MM.1S (cell line): ENCODE measurements around the gene DDR1.

Source experiments
- DNase-seq: peaks from one replicate; pipeline ENCODE4 v3.0.0-alpha.2; 2015
- H2AFZ ChIP-seq: fragments of 300-600 bp; sonication (generic); 2 replicates; pipeline ENCODE4 v1.6.0; 2016; ENCODE audit warnings: antibody characterized with exemption, low read length
- H3F3A ChIP-seq: fragments of 300-600 bp; sonication (generic); 2 replicates; pipeline ENCODE4 v1.6.1; 2016; ENCODE audit warnings: mild to moderate bottlenecking, antibody characterized with exemption, low read length, moderate library complexity, mixed read lengths; ENCODE audit not compliant: insufficient read depth
- H3K27ac ChIP-seq: fragments of 300-600 bp; sonication (generic); 2 replicates; pipeline ENCODE4 v1.5.1; 2016; ENCODE audit warnings: mild to moderate bottlenecking, low read length
- H3K27me3 ChIP-seq: fragments of 300-600 bp; sonication (generic); replicated peaks from 2 replicates; pipeline ENCODE4 v1.6.0; 2016; ENCODE audit warnings: low read length; ENCODE audit not compliant: insufficient read depth
- H3K36me3 ChIP-seq: fragments of 300-600 bp; sonication (generic); replicated peaks from 2 replicates; pipeline ENCODE4 v1.6.1; 2016; ENCODE audit warnings: mild to moderate bottlenecking, low read length, mixed read lengths; ENCODE audit not compliant: insufficient read depth
- H3K4me1 ChIP-seq: fragments of 300-600 bp; sonication (generic); 2 replicates; pipeline ENCODE4 v1.6.1; 2016; ENCODE audit warnings: low read length, mixed read lengths
- H3K4me2 ChIP-seq: fragments of 300-600 bp; sonication (generic); 2 replicates; pipeline ENCODE4 v1.6.0; 2016; ENCODE audit warnings: low read depth, low read length
- H3K4me3 ChIP-seq: fragments of 300-600 bp; sonication (generic); 2 replicates; pipeline ENCODE4 v1.5.1; 2016; ENCODE audit warnings: low read length, mixed read lengths
- H3K79me2 ChIP-seq: fragments of 300-600 bp; sonication (generic); 2 replicates; pipeline ENCODE4 v1.6.1; 2016; ENCODE audit warnings: mixed run types, low read length, mixed read lengths
- H3K9ac ChIP-seq: fragments of 300-600 bp; sonication (generic); 2 replicates; pipeline ENCODE4 v1.6.1; 2016; ENCODE audit warnings: low read length, mixed read lengths
- H3K9me2 ChIP-seq: fragments of 300-600 bp; sonication (generic); replicated peaks from 2 replicates; pipeline ENCODE4 v1.6.1; 2016; ENCODE audit warnings: mild to moderate bottlenecking, low read length, mixed read lengths; ENCODE audit not compliant: insufficient read depth
- H3K9me3 ChIP-seq: fragments of 300-600 bp; sonication (generic); replicated peaks from 2 replicates; pipeline ENCODE4 v1.6.1; 2016; ENCODE audit warnings: mild to moderate bottlenecking, low read length, mixed read lengths; ENCODE audit not compliant: insufficient read depth
- H4K20me1 ChIP-seq: fragments of 300-600 bp; sonication (generic); 2 replicates; pipeline ENCODE4 v1.6.1; 2016; ENCODE audit warnings: mild to moderate bottlenecking, low read length, moderate library complexity, mixed read lengths; ENCODE audit not compliant: insufficient read depth
- EZH2 ChIP-seq: fragments of 300-600 bp; sonication (generic); optimal IDR thresholded peaks from 2 replicates; pipeline ENCODE3; 2017; ENCODE audit warnings: low read depth, mild to moderate bottlenecking, antibody characterized with exemption, low read length, mixed read lengths
- EZH2phosphoT487 ChIP-seq: fragments of 300-600 bp; sonication (generic); IDR thresholded peaks from 2 replicates; pipeline ENCODE4 v1.6.1; 2018; ENCODE audit warnings: antibody characterized with exemption, low read length
- TF ChIP-seq, protein P1 (sequence below): fragments of 300-600 bp; sonication (generic); IDR thresholded peaks from 2 replicates; pipeline ENCODE4 v1.5.1; 2016; ENCODE audit warnings: antibody characterized with exemption, low read length, mixed read lengths

DDR1 gene

DNA sequence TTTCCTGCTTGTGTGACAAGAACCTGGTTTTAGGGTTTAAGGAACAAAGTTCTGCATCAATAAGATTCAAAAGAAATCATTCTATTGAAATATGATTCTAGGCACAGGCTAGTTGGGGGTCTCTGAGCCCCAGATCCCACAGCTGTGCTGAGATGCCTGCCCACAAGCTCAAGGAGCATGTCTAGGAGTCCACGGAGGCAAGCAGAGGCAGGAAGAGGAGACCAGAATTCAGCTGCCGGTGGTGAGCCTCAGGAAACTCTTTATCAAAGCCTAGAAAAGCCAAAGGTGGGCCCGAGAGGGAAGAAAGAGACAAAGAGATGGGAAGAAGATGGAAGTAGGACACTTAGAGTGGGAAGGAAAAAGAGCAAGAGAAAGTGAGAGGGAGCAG, 40.7 kb upstream of the DDR1 start:
- Histone ChIP-seq H3K36me3 (no peaks in the 10 kb centered on the region), H4K20me1 (no peaks in the 10 kb centered on the region), H3K27ac (no peak overlapping the region), H3K9ac (no peak overlapping the region), H3K4me3 (no peak overlapping the region), H3K4me2 (no peak overlapping the region), H2AFZ (no peak overlapping the region), H3K27me3 (0 out of 2 replicates have a peak, but pooled peaks cover 3% of the 10 kb centered on the region), H3K4me1 (no peaks in the 10 kb centered on the region), H3K9me3 (no peaks in the 10 kb centered on the region), H3K79me2 (no peaks in the 10 kb centered on the region), H3K9me2 (no peaks in the 10 kb centered on the region), H3F3A (no peaks in the 10 kb centered on the region)
- TF ChIP-seq EZH2 (no peak), EZH2phosphoT487 (no peak)
- TF ChIP-seq, protein P1, sequence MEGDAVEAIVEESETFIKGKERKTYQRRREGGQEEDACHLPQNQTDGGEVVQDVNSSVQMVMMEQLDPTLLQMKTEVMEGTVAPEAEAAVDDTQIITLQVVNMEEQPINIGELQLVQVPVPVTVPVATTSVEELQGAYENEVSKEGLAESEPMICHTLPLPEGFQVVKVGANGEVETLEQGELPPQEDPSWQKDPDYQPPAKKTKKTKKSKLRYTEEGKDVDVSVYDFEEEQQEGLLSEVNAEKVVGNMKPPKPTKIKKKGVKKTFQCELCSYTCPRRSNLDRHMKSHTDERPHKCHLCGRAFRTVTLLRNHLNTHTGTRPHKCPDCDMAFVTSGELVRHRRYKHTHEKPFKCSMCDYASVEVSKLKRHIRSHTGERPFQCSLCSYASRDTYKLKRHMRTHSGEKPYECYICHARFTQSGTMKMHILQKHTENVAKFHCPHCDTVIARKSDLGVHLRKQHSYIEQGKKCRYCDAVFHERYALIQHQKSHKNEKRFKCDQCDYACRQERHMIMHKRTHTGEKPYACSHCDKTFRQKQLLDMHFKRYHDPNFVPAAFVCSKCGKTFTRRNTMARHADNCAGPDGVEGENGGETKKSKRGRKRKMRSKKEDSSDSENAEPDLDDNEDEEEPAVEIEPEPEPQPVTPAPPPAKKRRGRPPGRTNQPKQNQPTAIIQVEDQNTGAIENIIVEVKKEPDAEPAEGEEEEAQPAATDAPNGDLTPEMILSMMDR, result no peak
- no peak for DNase-seq

DNA sequence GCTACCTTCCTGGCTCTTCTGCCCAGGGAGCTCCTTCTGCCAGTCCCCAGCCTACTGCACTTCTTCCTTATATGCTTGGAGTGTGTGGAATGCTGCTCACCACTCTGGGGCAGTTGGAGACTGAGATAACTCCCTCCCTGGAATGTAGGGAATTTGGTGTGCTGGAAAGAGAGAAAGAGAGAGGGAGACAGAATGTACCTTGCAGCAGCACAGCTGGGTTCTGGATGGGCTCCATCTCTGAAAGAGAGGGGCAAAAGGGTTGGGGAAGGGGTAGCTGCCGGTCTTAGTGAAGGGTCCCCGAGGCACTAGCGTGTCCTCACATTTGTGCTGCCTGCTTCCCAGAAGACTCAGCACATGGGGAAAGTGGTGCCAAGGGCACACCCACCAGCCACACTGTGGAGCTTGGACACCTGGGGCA, 40.2 kb upstream of the DDR1 start:
- Histone ChIP-seq H3K4me3 (no peak overlapping the region), H3F3A (no peaks in the 10 kb centered on the region), H3K79me2 (no peaks in the 10 kb centered on the region), H3K4me2 (no peak overlapping the region), H3K9me2 (no peaks in the 10 kb centered on the region), H2AFZ (no peak overlapping the region), H3K27me3 (peaks cover 3% of the 10 kb centered on the region; the same call in 1 of the 2 replicates), H4K20me1 (no peaks in the 10 kb centered on the region), H3K9me3 (no peaks in the 10 kb centered on the region), H3K36me3 (no peaks in the 10 kb centered on the region), H3K27ac (no peak overlapping the region), H3K9ac (no peak overlapping the region), H3K4me1 (no peaks in the 10 kb centered on the region)
- DNase-seq, result no peak
- TF ChIP-seq, protein P1, result no peak
- TF ChIP-seq EZH2phosphoT487 (no peak), EZH2 (no peak)

DNA sequence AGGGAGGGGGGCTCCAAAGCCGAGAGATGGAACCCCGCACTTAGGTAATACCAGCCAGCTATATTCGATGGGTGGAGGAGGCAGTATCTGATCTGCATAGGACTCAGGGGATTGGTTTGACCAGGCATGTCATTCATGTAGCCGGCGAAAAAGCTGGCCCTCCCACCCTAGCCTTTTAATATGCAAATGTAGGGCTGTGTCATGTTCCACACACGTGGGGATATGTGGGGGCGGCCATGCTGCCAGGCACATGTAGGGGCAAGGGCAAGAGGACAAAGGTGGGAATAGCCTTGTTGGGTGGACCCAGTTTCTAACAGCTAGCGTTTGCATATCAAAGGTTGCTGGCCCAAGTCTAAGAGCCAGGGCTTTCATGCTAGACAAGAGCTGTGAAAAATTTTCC, 39.1 kb upstream of the DDR1 start:
- no peak for DNase-seq
- H3K36me3 ChIP-seq, result no peaks in the 10 kb centered on the region
- no peak overlapping the region for H3K9ac ChIP-seq

More for the DNA sequence above, 39.1 kb upstream of the DDR1 start:
- Histone ChIP-seq H3K27ac (no peak overlapping the region), H3K4me3 (no peak overlapping the region), H4K20me1 (no peaks in the 10 kb centered on the region), H3K27me3 (peaks cover 3% of the 10 kb centered on the region; the same call in 1 of the 2 replicates), H2AFZ (no peak overlapping the region), H3F3A (no peaks in the 10 kb centered on the region), H3K79me2 (no peaks in the 10 kb centered on the region), H3K4me2 (no peak overlapping the region), H3K9me3 (no peaks in the 10 kb centered on the region), H3K9me2 (no peaks in the 10 kb centered on the region), H3K4me1 (no peaks in the 10 kb centered on the region)
- no peak for TF ChIP-seq EZH2
- TF ChIP-seq, protein P1, result no peak
- TF ChIP-seq EZH2phosphoT487, result no peak
